ENCODE measurements around the gene GOT1.

Gene GOT1

GRCh38 chr10:99429517-99430095 lies 818 bp downstream of the GOT1 start:
- H3K36me3 ChIP-seq = peaks cover 0 to 12% (median 11%) of the 10 kb centered on the region in 3 donors
- no peaks in the 10 kb centered on the region for H3K27me3 ChIP-seq
- peaks cover 0 to 25% (median 16%) of the 10 kb centered on the region in 4 donors for H3K4me1 ChIP-seq
- no peaks in the 10 kb centered on the region for H3K9me3 ChIP-seq
- intact Hi-C loops (cut with DNase I; ENCODE audit: low total_unique reads) = loop anchor here (2.0 kb wide), 1 partner anchor 191 kb away; the partner anchor contains the start of gene SLC25A28
- no peak for TF ChIP-seq CTCF (IDR thresholded peaks at IDR 0.05)
- H3K27ac ChIP-seq = peak overlapping the region; percentile 85 to 90
- H3K4me3 ChIP-seq = peak overlapping the region; percentile 87 to 92
- no peak for DNase-seq

- no peak overlapping the region for H3K27ac ChIP-seq
- no peaks in the 10 kb centered on the region for H3K9me3 ChIP-seq
- no peak overlapping the region for H3K4me3 ChIP-seq
- peaks cover 0 to 20% (median 16%) of the 10 kb centered on the region in 4 donors for H3K4me1 ChIP-seq
- no peak for DNase-seq
- TF ChIP-seq CTCF (IDR thresholded peaks at IDR 0.05) = no peak
- intact Hi-C loops (cut with DNase I; ENCODE audit: low total_unique reads) = no loop called here
- no peaks in the 10 kb centered on the region for H3K27me3 ChIP-seq
- H3K36me3 ChIP-seq = peaks cover 0 to 12% (median 12%) of the 10 kb centered on the region in 3 donors
Measured at GRCh38 chr10:99427566-99428190, 2.7 kb downstream of the GOT1 start.

GRCh38 chr10:99426689-99427088 lies 3.7 kb downstream of the GOT1 start:
- Histone ChIP-seq H3K27ac (no peak overlapping the region), H3K9me3 (no peaks in the 10 kb centered on the region), H3K4me1 (peaks cover 0 to 15% (median 12%) of the 10 kb centered on the region in 4 donors), H3K36me3 (peaks cover 0 to 12% (median 12%) of the 10 kb centered on the region in 3 donors), H3K27me3 (no peaks in the 10 kb centered on the region), H3K4me3 (no peak overlapping the region)
- no peak for DNase-seq
- TF ChIP-seq CTCF (IDR thresholded peaks at IDR 0.05) = no peak
- intact Hi-C loops (cut with DNase I; ENCODE audit: low total_unique reads) = no loop called here

- Histone ChIP-seq H3K4me1 (peaks cover 0 to 12% (median 7%) of the 10 kb centered on the region in 4 donors), H3K36me3 (peaks cover 0 to 18% (median 17%) of the 10 kb centered on the region in 3 donors), H3K27ac (no peak overlapping the region), H3K27me3 (no peaks in the 10 kb centered on the region), H3K4me3 (no peak overlapping the region), H3K9me3 (no peaks in the 10 kb centered on the region)
- DNase-seq = no peak
- intact Hi-C loops (cut with DNase I; ENCODE audit: low total_unique reads) = no loop called here
- TF ChIP-seq CTCF (IDR thresholded peaks at IDR 0.05) = no peak
Measured at GRCh38 chr10:99425204-99425603, 5.2 kb downstream of the GOT1 start.

GRCh38 chr10:99424656-99425055 lies 5.8 kb downstream of the GOT1 start:
- Histone ChIP-seq H3K27me3 (no peaks in the 10 kb centered on the region), H3K36me3 (peaks cover 3 to 24% (median 22%) of the 10 kb centered on the region in 3 donors), H3K9me3 (no peaks in the 10 kb centered on the region), H3K4me3 (no peak overlapping the region), H3K4me1 (peaks cover 0 to 7% (median 3%) of the 10 kb centered on the region in 4 donors), H3K27ac (no peak overlapping the region)
- DNase-seq = no peak
- no peak for TF ChIP-seq CTCF (IDR thresholded peaks at IDR 0.05)
- intact Hi-C loops (cut with DNase I; ENCODE audit: low total_unique reads) = no loop called here
